WI38 (cell line): Measurements from ENCODE around the gene SORBS2.
"Not testable (repeated sequence)": the region's sequence is repeated elsewhere in the genome, so short reads cannot be mapped to it uniquely, and the experiment has no call there.

Experiments
- H3K4me3 ChIP-seq: 2 replicates; pipeline ENCODE4 v1.5.1; 2011; ENCODE audit warnings: low read depth, mild to moderate bottlenecking, control low read depth, low read length
- TF ChIP-seq, protein P1 (sequence below): IDR thresholded peaks from 2 replicates; pipeline ENCODE4 v1.5.1; 2012; ENCODE audit warnings: low read depth, mild to moderate bottlenecking, control low read depth, low read length

Gene SORBS2

DNA sequence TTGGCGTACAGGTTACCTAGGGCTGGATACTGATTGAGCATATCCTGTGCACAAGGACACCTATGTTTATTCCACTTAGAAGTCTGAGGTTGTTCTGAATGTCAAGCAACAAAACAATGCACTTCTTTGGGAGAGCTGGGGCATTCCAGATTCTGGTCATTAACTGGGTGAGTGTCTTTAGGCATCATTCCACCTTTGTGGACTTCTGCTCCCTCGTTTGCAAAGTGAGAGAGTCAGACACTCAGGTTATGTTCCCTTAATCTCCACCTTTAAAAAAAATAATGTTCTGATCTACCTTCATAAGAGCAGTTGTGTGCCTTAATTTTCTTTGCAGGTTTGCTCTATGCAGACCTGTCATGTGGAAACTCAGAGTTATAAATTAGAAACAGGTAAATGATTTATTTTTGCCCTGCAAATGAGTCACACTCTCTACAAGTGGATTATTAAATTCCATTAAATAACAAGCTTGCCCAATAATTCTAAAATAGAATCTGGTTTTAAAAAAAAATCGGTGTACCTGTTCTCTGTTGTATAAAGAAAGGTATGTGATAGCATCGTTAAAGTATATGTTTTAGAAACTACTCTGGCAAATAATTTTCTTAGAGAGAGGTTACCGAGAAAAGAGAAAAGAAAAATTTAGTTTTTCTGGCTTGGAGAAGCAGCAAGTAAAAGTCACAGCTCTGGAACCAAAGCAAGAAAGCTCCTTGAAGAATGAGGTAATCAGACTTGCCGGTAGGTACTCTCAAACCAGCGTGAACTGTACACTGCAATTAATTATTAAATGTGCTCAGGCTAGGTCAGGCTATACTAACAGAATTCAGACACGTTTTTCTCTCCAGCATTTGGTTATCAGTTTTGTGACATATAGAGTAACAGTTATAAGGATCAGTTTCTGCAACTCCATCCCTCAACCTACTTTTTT is 93.2 kb downstream of the SORBS2 start:
- TF ChIP-seq, protein P1, sequence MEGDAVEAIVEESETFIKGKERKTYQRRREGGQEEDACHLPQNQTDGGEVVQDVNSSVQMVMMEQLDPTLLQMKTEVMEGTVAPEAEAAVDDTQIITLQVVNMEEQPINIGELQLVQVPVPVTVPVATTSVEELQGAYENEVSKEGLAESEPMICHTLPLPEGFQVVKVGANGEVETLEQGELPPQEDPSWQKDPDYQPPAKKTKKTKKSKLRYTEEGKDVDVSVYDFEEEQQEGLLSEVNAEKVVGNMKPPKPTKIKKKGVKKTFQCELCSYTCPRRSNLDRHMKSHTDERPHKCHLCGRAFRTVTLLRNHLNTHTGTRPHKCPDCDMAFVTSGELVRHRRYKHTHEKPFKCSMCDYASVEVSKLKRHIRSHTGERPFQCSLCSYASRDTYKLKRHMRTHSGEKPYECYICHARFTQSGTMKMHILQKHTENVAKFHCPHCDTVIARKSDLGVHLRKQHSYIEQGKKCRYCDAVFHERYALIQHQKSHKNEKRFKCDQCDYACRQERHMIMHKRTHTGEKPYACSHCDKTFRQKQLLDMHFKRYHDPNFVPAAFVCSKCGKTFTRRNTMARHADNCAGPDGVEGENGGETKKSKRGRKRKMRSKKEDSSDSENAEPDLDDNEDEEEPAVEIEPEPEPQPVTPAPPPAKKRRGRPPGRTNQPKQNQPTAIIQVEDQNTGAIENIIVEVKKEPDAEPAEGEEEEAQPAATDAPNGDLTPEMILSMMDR: no peak
- no peak overlapping the region for H3K4me3 ChIP-seq

DNA sequence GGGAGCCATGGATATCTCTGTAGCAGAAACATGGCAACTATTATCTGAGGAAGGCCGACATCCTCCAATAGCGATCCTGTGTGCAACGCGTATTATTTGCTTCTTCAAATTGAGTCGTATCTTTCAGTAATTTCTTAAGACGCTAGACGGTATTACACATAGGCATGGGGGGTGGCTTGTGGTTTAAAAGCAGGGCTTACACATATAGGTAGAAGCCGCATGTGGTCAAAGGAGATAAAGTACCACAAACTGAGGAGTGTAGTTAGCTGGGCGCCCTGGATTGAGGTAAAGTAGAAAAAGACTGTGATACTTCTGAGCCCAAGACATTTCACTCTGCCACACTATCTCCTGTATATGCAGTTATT is 94.6 kb downstream of the SORBS2 start:
- TF ChIP-seq, protein P1: no peak
- H3K4me3 ChIP-seq: no peak overlapping the region

DNA sequence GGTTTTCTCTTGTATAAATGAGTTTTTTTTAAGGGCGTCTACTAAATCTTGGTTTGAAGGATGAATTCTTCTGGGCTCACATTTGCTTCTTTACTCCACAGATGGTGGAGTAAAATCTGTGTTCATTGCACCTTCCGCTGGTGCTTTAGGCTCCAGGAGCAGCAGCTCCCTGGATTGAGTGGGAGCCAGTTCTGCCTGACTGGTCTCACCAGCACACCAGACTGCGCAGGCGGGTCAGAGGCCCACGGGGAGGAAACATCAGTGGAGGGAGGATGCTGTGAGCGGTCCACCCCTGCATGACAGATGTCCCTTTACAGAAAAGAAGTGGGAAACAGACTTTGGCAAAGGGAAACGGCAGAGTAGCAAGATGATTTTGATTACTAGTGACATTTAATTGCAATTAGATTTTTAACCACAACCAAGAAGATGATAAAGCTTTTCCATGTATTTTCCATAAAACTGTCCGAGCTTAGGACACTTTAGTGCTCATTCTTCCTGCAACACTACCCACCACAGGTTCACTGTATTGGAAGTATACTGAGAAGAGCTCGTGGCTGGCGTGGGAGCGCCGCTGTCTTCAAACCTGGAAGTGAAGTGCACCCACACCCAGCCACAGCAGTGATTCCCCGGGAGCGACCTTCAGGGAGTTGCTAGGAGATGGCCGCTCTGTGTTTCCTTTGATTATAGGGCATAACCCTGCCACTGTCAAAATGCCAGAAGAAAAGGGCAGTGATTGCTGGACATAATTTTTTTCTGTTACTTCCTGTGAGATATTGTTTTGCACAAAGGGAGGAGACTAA is 95.2 kb downstream of the SORBS2 start:
- TF ChIP-seq, protein P1: no peak
- no peak overlapping the region for H3K4me3 ChIP-seq

DNA sequence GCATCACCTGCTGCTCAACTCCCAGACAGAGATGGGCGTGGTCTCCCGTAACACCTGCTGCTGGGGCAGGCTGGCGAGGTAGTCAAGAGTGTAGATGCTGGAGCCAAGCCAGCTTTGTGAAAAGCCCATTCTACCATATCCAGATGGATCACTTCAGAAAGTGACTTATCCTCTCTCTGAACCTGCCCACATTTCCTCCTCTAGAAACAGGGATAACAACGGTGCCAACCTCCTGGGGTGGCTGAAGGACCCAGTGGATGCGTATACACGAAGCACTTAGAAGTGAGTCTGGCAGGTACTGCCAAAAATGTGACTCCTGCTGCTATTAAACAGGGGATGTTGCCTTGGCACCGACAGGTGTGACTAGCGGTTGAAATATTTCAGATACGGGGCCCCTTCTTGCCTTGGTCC is 95.8 kb downstream of the SORBS2 start:
- TF ChIP-seq, protein P1: no peak

DNA sequence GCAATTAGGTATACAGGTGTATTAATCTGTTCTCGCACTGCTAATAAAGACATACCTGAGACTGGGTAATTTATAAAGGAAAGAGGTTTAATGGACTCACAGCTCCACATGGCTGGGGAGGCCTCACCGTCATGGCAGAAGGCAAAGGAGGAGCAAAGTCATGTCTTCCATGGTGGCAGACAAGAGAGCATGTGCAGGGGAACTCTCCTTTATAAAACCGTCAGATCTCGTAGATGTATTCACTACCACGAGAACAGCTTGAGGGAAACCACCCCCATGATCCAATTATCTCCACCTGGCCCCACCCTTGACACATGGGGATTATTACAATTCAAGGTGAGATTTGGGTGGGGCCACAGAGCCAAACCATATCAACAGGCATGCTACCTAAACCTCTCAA is 97.5 kb downstream of the SORBS2 start:
- not testable (repeated sequence) for H3K4me3 ChIP-seq

More for the DNA sequence above, 95.8 kb downstream of the SORBS2 start:
- H3K4me3 ChIP-seq: no peak overlapping the region

DNA sequence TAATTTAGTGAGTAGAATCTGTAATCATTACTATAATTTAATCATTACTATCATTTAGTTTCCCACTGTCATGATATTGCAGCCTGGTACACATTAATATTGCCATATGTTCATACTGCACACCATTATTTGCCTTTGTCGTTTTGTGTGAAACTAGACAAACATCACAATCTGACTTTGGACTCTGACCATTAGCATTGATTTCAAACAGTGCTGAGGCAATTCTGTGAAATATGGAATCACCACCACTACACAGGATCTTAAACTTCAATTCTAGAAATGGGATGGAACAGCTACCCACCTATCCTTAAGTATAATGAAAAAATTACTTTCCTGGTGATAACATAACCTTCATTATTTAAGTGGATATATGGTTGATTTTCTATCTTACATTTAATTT is 98.3 kb downstream of the SORBS2 start:
- TF ChIP-seq, protein P1: no peak
- no peak overlapping the region for H3K4me3 ChIP-seq

DNA sequence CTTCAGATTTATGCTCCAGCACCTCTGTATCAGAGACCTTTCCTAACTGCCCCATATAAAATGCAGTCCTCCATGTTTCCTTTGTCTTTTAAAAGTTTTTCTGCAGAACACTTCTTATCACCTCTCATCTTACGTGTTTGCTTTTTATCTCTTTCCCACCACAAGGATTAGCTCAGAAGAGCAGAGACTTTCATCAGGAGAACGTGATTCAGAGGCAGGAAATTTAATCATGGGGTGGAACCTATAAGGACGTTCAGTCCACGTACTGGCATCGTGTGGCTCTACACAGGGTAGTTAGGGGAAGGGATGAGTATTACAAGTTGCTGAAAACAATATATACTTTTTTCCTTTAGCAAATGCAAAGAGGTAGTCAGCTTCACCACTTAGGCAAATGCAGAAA is 98.7 kb downstream of the SORBS2 start:
- TF ChIP-seq, protein P1: no peak
- no peak overlapping the region for H3K4me3 ChIP-seq
